Body of pancreas (tissue), 4 donors: ENCODE results near the gene CD40.

Source experiments
- POLR2A ChIP-seq, 3 donors: fragments of 450-650 bp; IDR thresholded peaks; one replicate each; pipeline ENCODE4 v1.6.1; 2016; ENCODE audit warnings: antibody characterized with exemption in 3 of 3, mild to moderate bottlenecking in 2 of 3
- TF ChIP-seq, protein P1 (sequence below), 7 experiments: fragments of 450-650 bp in 4 of 7; fragments of 200-600 bp in 3 of 7; sonication (generic) in 3 of 7; IDR thresholded peaks; one replicate each; pipeline ENCODE4 v1.5.1; 2016 to 2019; ENCODE audit warnings: antibody characterized with exemption in 7 of 7

DNA sequence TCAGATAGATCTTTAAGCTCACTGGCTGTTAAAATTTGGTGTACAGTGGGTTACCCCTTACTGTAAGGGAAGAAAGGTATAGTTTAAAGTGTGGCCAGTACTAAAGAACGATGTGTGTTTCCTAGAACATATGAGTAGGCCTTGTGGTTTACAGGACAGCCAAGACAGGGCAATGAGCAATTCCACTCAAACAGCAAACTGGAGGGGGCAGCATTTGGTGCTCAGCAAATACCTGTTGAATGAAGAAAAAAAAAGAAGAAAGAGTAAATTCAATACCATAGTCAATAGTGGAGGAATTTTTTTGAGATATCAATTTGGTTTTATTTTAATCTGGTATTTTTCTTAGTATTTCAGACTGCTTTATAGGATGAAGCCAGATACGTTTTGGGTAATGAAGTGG, 24.6 kb upstream of the CD40 start:
- TF ChIP-seq, protein P1, sequence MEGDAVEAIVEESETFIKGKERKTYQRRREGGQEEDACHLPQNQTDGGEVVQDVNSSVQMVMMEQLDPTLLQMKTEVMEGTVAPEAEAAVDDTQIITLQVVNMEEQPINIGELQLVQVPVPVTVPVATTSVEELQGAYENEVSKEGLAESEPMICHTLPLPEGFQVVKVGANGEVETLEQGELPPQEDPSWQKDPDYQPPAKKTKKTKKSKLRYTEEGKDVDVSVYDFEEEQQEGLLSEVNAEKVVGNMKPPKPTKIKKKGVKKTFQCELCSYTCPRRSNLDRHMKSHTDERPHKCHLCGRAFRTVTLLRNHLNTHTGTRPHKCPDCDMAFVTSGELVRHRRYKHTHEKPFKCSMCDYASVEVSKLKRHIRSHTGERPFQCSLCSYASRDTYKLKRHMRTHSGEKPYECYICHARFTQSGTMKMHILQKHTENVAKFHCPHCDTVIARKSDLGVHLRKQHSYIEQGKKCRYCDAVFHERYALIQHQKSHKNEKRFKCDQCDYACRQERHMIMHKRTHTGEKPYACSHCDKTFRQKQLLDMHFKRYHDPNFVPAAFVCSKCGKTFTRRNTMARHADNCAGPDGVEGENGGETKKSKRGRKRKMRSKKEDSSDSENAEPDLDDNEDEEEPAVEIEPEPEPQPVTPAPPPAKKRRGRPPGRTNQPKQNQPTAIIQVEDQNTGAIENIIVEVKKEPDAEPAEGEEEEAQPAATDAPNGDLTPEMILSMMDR (IDR thresholded peaks at IDR 0.05), result no peak
- TF ChIP-seq POLR2A (IDR thresholded peaks at IDR 0.05), result no peak
